Astrocyte of the spinal cord (primary cell): ENCODE measurements around the gene PAX8.
"Not testable (repeated sequence)": the region's sequence is repeated elsewhere in the genome, so short reads cannot be mapped to it uniquely, and the experiment has no call there.

Source experiments
- DNase-seq: peaks from one replicate; pipeline ENCODE4 v3.0.0; 2011; ENCODE audit warnings: low read depth, low spot score
- H3K4me3 ChIP-seq: 2 replicates; pipeline ENCODE4 v1.5.1; 2011; ENCODE audit warnings: low read depth, mild to moderate bottlenecking, low read length, moderate library complexity
- in situ Hi-C: cut with HindIII; loops from 2 replicates; pipeline ENCODE4 v1.10.0; 2017; ENCODE audit warnings: low sequenced_read_pairs
- TF ChIP-seq, protein P1 (sequence below): IDR thresholded peaks from 2 replicates; pipeline ENCODE4 v1.5.1; 2012; ENCODE audit warnings: low read depth, mild to moderate bottlenecking, low read length, inconsistent platforms

PAX8 gene

DNA sequence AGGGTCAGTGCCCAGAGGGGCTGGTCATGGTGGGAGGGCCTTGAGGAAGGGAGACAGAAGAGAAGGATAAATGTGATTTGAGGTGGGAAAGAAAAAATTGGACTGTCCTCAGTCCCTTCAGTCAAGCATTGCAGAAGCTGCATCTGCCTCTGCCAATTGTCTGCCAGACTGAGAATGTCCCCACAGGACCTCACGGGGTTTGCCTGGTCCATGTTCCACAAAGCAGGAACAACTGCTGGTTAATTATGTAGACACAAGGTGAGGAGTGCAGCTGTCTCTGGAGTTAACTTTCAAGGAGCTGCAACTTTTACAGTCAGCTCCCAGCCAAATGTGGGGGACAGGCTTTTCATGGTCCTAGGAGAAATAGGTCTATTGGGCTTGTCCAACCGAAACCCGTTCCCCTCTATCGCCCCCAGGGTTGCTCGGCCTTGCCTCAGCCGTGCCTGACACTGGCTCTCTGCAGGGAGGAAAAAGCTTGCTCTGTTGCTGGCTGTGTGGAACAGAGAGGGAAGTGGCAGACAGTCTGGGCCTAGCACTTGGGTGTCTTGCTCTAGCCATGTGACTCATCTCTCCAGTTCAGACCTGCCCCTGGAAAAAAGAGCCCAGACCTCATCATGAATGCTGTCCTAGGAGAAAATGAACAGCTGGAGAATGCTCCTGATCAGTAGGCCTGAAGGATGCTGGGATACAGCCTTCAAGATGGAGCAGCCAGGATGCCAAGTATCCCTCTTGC is 31.1 kb upstream of the PAX8 start:
- in situ Hi-C loops = no loop called here
- no peak for DNase-seq
- H3K4me3 ChIP-seq = no peak overlapping the region
- TF ChIP-seq, protein P1, sequence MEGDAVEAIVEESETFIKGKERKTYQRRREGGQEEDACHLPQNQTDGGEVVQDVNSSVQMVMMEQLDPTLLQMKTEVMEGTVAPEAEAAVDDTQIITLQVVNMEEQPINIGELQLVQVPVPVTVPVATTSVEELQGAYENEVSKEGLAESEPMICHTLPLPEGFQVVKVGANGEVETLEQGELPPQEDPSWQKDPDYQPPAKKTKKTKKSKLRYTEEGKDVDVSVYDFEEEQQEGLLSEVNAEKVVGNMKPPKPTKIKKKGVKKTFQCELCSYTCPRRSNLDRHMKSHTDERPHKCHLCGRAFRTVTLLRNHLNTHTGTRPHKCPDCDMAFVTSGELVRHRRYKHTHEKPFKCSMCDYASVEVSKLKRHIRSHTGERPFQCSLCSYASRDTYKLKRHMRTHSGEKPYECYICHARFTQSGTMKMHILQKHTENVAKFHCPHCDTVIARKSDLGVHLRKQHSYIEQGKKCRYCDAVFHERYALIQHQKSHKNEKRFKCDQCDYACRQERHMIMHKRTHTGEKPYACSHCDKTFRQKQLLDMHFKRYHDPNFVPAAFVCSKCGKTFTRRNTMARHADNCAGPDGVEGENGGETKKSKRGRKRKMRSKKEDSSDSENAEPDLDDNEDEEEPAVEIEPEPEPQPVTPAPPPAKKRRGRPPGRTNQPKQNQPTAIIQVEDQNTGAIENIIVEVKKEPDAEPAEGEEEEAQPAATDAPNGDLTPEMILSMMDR = no peak

DNA sequence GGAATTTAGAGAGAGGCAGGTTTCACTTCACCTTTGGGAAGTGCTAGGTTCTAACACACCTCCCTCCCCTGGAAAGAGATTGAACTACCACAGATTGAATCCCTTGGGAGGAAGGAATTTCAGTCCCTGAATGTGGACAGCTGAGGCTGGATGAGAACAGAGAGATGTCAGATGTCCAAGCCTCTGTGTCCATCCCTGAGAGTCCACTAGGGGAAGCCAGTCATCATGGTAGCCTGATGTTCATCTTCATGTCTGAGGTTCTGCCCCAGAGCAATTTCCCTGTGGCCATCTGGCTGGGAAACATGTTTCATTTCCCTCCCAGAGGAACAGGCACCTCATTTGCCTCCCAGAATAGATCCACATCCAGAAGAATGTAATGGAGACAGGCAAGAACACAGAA is 30.1 kb upstream of the PAX8 start:
- DNase-seq, in situ Hi-C loops, H3K4me3 ChIP-seq: not testable (repeated sequence)
- TF ChIP-seq, protein P1 = peak; percentile 9

DNA sequence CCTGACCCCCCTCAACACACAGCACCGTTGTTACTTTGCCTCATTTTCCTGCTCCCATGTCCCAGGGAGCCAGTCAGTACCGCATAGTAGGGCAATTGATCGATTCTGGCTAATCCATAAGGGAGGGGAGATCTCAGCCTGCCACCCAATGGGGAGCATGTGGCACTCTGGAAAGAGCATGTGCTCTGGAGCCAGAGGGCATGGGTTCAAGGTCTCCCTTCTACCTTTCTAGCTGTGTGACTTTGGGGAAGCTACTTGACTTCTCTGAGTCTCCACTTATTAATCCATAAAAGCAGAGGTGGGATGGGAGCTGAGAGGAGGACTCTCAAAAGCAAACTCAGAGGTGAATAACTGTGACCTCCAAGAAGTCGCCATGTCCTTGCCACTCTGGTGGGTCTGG is 27.5 kb upstream of the PAX8 start:
- DNase-seq, in situ Hi-C loops, H3K4me3 ChIP-seq: not testable (repeated sequence)

DNA sequence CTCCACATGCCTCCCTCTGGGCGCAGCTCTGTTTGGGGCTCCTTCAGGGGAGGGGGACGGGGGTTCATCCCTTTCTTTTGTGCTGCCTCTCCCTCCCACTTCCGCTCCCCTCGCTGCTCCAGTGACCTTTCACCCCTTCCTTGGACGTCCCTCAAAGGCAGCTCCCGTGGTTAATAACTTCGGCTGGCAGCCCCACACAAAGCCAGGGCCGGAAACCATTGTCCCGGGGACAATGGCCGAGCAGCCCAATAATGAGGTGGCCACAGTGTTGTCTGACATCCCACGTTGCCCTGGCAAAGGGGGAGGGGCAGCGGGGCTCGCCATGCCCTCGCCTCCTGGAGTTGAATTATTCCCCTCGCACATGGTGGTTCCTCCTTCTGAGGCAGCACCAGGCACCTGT is 27.0 kb upstream of the PAX8 start:
- DNase-seq, H3K4me3 ChIP-seq, in situ Hi-C loops: not testable (repeated sequence)

DNA sequence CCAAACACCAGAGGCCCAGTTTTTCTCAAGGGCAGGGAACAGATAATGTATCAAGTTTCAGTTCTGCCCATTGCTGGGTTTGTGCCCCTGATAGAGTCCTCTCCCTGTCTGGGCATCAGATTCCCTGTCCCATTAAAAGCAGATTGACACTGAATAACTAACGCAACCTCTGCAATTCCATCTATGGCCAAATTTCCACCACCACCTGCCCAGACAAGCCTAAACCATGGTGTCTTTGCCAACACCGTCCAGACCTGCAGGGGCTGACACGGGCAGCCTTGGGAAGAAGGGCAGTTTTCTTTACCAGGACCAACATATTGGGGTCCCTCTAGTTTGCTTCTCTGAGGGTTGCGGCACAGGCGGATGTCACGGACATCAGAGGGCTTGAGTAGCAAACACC is 26.4 kb upstream of the PAX8 start:
- DNase-seq = no peak
- in situ Hi-C loops = no loop called here
- no peak overlapping the region for H3K4me3 ChIP-seq
- TF ChIP-seq, protein P1 = no peak

DNA sequence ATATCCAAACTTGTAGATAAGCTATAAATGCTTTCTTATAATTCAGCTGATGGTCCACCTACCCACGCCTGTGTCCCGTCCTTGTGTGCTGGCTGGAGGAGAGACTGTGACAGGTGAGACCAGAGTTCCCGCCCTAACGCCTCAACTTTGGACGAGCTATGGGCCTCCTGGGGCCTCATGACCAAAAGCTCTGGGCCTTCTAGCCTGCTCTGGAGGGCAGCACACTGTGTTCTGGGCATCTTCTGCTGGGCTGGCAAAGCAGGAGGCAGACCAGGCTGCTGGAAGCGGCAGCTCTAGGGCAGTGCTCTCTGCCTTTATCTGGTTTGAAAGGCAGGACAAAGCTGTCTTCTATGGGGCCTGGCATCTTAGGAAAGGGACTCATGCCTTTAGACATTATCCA is 26.0 kb upstream of the PAX8 start:
- no peak for DNase-seq
- TF ChIP-seq, protein P1 = no peak
- in situ Hi-C loops = no loop called here
- H3K4me3 ChIP-seq = no peak overlapping the region

DNA sequence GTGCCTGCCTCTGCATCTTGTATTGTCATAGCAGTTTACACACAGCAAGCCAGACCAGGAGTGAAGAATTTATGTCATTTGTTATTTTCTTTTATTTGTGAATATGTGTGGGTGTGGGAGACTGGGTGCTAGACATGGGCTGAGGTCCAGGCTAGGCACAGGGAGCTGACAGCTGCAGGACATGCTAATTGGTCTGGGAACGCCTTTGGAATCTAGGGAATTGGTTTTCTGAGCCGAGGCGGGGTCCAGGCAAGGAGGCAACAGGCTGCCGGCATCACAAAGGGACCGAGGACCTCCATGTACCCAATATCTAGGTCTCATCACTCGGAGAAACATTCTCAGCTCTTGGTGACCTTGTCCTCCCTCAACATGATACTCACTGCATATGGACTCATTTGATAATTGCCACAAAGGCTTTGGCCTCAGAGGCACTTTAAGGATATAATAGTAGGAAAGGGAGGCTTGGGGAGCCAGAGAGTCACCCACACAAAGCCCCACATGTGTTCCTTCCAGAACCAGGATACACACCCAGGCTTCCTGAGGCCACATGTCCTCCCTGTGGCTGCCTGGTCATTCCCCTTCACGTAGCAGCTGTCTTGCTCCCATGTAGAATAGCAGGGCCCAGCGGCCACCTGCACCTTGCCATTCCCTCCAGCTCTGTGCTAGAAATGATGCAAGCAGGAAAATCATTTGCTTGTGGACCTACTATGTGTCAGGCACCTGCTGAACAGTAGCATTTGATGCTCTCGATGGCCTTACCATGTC is 23.7 kb upstream of the PAX8 start:
- in situ Hi-C loops, H3K4me3 ChIP-seq, DNase-seq: not testable (repeated sequence)

DNA sequence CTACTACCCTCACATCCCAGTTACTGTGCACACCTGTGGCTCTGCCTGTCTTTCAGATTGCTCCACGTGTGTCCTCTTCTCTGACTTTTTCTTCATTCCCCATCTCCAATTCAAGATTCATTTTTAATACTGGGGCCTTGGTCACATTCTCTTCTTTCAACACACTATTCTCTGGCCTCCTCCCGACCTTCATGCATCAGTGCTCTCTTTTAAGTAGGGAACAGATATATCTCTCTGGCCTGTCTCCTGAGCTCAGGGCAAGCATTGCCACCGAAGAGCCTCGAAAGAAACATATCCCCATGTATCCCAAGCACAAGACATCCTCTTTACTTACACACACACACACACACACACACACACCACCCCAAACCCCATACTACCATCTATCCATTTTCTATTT is 21.6 kb upstream of the PAX8 start:
- H3K4me3 ChIP-seq = no peak overlapping the region
- in situ Hi-C loops = no loop called here
- DNase-seq = no peak
- TF ChIP-seq, protein P1 = no peak
